ENCODE results near the gene FAM89A. TPM values are rescaled to one million over a fixed set of nuclear protein-coding genes. Genes with fewer than 3 reads are reported as not detected.

FAM89A gene
- total and polyA plus RNA-seq, 9 of the 15 experiments (the other 6 are each of a cell fraction or from before 2014, with no cell fraction given) = 8.7 to 66.2 (median 43.3) TPM

- Histone ChIP-seq H3K27me3 (ENCODE audit: control insufficient read depth in 2 of 2, insufficient read depth in 2 of 2, low read length in 2 of 2) (no peaks in the 10 kb centered on the region), H3K9me3 (replicated peaks; ENCODE audit: control insufficient read depth, insufficient read depth, low read depth, low read length) (peaks cover 2% of the 10 kb centered on the region; the same call in 1 of the 2 replicates), H3K36me3 (ENCODE audit: control insufficient read depth, insufficient read depth, low read length) (no peaks in the 10 kb centered on the region; the same call in 2 of the 3 replicates), H3K9me1 (ENCODE audit: control insufficient read depth, insufficient read depth, low read length) (no peaks in the 10 kb centered on the region), H3K27ac (ENCODE audit: extremely low read depth, low read depth, low read length) (peak overlapping the region; percentile 32; the same call in 2 of the 3 replicates), H3K9ac (ENCODE audit: insufficient read depth in 1 of 2, low read depth in 2 of 2, low read length in 2 of 2) (peak overlapping the region; percentile 57 to 59; a peak in 1 of 4 replicates), H4K20me1 (replicated peaks; ENCODE audit: control insufficient read depth, insufficient read depth, low read length) (no peaks in the 10 kb centered on the region), H3K4me1 (replicated peaks in 1 of 2; ENCODE audit: control insufficient read depth in 2 of 2, insufficient read depth in 2 of 2, low read length in 2 of 2) (peaks cover 11 to 40% of the 10 kb centered on the region in 2 experiments), H3K4me2 (ENCODE audit: insufficient read depth, low read length) (peak overlapping the region; percentile 68), H2AFZ (ENCODE audit: low read depth, low read length) (peak overlapping the region; percentile 57), H3K4me3 (no peak overlapping the region), H3K79me2 (ENCODE audit: control insufficient read depth, insufficient read depth, low read length) (no peaks in the 10 kb centered on the region)
- WGBS (ENCODE audit: insufficient coverage, low coverage, missing lambda C conversion rate) = 74% methylated on average over 8 of the region's 8 CpGs
- DNase-seq (ENCODE audit: extremely low read depth in 1 of 4, low spot score in 3 of 4) (no peak), FAIRE-seq (no peak), ATAC-seq (no peak)
- BruUV-seq (replicated peaks) = no TSS peak
- ChIA-PET CTCF (ENCODE audit: low intra/inter-chr PET ratio) (no interaction called here), POLR2A (interaction anchor here (0.6 to 1.6 kb wide), 9 partner anchors 11 to 107 kb away, joined by 3 to 20 read pairs (median 5); partner anchors contain the start of gene FAM89A)
- in situ Hi-C loops (cut with MboI) = no loop called here
- intact Hi-C loops (cut with micrococcal nuclease) = loop anchor here (1.0 kb wide), 1 partner anchor 13 kb away; no protein-coding TSS in a partner anchor
- TF ChIP-seq ZEB2 (IDR thresholded peaks at IDR 0.05) = peak; percentile 54; the same call in 1 of the 2 replicates
- peak; percentile 30; the same call in 1 of the 2 replicates for TF ChIP-seq CEBPG (CRISPR knock-in tag; IDR thresholded peaks at IDR 0.05)
- TF ChIP-seq CEBPG (tag; conservative IDR thresholded peaks at IDR 0.05 in 1 of 2, IDR thresholded peaks at IDR 0.05 in 1 of 2) = 0 out of 4 replicates have a peak, but pooled peaks of 1 of the 2 experiments have one; percentile 18
- 0 out of 2 replicates have a peak, but pooled peaks have one; percentile 16 for TF ChIP-seq ZFP91 (CRISPR knock-in tag; IDR thresholded peaks at IDR 0.05)
- TF ChIP-seq EHMT2 (IDR thresholded peaks at IDR 0.05) = no peak
- TF ChIP-seq BCOR (IDR thresholded peaks at IDR 0.05) = 0 out of 2 replicates have a peak, but pooled peaks have one; percentile 24
- TF ChIP-seq IRF9 (tag; IDR thresholded peaks at IDR 0.05) = peak; percentile 41; the same call in 1 of the 2 replicates
- 0 out of 2 replicates have a peak, but pooled peaks have one; percentile 17 for TF ChIP-seq TEAD2 (tag; IDR thresholded peaks at IDR 0.05)
- 0 out of 2 replicates have a peak, but pooled peaks have one; percentile 67 for TF ChIP-seq SMAD4 (CRISPR knock-in tag; conservative IDR thresholded peaks at IDR 0.05)
- TF ChIP-seq ID3 (CRISPR knock-in tag; IDR thresholded peaks at IDR 0.05) = no peak
- peak; percentile 38; the same call in 1 of the 2 replicates for TF ChIP-seq ID3 (tag; IDR thresholded peaks at IDR 0.05)
- peak; percentile 59; the same call in 1 of the 2 replicates for TF ChIP-seq ATF3 (IDR thresholded peaks at IDR 0.05)
- no peak for TF ChIP-seq ATF3 (CRISPR knock-in tag; conservative IDR thresholded peaks at IDR 0.05)
- TF ChIP-seq NONO (IDR thresholded peaks at IDR 0.05; ENCODE audit: low read depth in 2 of 2, low read length in 1 of 2) = no peak
- no peak for TF ChIP-seq NR2C1 (IDR thresholded peaks at IDR 0.05)
- TF ChIP-seq NR2C1 (tag; IDR thresholded peaks at IDR 0.05) = 0 out of 2 replicates have a peak, but pooled peaks have one; percentile 11
These were observed 12.7 kb upstream of the FAM89A start for GRCh38 chr1:231052777-231053176.

All from K562 (cell line).